Inflammatory macrophage treated with lipopolysaccharide for 1 hour (primary cell): ENCODE data around the gene FAM114A2.
"Not testable (repeated sequence)": the region's sequence is repeated elsewhere in the genome, so short reads cannot be mapped to it uniquely, and the experiment has no call there.

Experiments used
- DNase-seq, 2 donors: peaks; one replicate each; pipeline ENCODE4 v3.0.0-alpha.2; 2020 to 2022

The FAM114A2 gene

GRCh38 chr5:154046486-154046885, 7.8 kb upstream of the FAM114A2 start:
- DNase-seq, result no peak

GRCh38 chr5:154044581-154044980, 5.9 kb upstream of the FAM114A2 start:
- DNase-seq, result no peak

GRCh38 chr5:154044099-154044498, 5.4 kb upstream of the FAM114A2 start:
- DNase-seq, result no peak

DNA sequence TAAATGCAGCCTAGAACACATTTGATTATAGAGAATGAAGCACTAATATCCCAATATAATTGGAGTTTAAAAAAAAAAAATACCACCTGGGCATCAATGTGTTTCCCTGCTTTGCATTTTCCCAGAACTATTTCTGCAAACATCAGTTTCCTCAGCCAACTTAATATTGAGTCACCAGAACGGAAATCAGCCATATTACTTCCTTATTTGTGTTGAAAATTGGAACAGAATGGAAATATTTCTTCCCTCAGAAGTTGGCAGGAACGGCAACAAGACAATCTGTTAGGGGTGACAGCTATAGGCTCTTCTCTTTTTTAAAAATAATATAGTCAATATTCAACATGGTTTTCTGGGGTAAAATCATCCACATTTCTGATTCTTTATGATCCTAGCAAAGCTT, 4.1 kb upstream of the FAM114A2 start:
- peak; percentile 65 to 77 for DNase-seq

GRCh38 chr5:154039458-154039829, 734 bp upstream of the FAM114A2 start:
- no peak for DNase-seq

GRCh38 chr5:154038261-154038706, 426 bp downstream of the FAM114A2 start:
- peak; percentile 18 to 26 for DNase-seq

- DNase-seq, result no peak
Measured at GRCh38 chr5:154034944-154035343, 3.8 kb downstream of the FAM114A2 start.

GRCh38 chr5:154031937-154032489, 6.7 kb downstream of the FAM114A2 start:
- no peak for DNase-seq

DNA sequence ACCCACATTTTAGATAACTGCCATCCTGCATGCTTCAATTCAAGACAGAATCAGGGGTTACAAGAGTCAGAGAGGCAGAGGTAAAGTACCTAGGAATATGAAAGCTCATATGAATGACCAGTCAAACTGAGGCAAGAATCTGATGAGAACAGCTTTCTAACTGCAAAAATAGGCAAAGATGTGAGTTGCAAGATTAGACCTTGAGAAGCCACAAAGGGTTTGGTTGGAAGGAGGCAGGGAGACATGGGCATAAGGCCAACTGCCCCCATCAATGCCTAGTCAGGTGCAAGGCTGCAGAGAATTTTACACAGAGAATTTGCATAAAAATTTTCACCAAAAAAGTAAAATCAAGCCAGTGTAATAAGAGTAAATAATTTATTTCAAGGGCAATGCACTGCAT, 12.8 kb downstream of the FAM114A2 start:
- no peak for DNase-seq

DNA sequence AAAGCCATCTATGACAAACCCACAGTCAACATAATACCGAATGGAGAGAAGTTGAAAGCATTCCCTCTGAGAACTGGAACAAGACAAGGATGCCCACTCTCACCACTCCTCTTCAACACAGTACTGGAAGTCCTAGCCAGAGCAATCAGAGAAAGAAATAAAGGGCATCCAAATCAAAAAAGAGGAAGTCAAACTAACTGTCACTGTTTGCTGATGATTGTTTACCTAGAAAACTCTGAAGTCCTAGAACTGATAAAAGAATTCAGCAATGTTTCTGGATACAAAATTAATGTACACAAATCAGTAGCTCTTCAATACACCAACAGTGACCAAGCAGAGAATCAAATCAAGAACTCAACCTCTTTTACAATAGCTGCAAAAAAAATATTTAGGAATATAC, 19.8 kb downstream of the FAM114A2 start:
- not testable (repeated sequence) for DNase-seq

DNA sequence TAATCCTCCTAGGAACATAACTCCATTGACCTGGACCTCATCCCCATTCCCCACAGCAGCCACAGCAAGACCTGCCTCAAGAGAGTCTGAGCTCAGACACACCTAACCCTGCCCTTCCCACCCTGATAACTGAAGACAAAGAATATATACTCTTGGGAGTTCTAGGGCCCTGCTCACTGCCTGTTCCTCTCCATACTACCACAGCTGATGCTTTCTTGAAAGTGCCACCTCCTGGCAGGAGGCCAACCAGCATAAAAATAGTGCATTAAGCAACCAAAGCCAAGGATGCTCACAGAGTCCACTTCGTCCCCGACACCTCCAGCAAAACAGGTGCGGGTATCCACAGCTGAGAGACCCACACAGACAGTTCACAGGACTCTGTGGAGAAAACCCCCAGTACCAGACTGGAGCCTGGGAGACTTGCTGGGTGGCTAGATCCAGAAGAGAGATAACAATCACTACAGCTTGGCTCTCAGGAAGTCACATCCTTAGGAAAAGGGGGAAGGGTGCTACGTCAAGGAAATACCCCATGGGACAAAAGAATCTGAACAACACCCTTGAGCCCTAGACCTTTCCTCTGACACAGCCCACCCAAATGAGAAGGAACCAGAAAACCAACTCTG, 23.5 kb downstream of the FAM114A2 start:
- DNase-seq, result no peak

DNA sequence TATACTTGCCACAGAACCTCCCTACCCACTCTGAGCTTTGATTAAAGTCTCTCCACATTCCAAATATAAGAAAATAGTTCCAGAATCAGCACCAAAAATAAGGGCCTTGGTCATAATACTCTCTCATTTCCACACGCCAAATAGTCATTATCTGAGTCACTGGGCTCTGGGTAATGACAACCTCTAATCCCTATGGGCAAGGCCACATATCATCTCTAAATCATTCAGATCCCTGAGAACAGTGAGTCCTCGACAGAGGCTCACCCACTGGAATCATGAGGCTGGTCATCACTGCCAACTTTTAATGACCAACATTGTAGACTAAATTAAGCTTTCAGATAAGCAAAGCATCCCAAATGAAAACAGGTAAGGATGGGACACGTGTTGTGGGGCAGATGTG, 28.1 kb downstream of the FAM114A2 start:
- DNase-seq, result no peak

DNA sequence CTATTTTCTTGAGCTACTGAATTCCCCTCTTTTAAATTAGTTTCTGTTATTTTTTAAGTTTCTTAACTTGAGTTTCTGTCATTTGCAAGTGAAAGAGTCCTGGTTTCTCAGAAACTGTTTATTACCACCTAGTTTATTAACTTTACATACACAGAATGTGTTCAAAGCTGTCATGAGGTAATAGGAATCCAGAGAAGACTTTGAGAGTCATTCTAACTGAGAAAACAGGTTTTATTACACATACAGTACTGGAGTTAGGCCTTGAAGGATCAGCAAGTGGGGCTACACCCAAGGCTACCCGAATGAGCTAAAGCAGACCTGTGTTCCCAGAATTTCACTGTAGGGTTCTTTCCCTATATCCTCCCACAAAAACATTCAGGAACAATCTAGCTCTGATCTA, 33.1 kb downstream of the FAM114A2 start:
- no peak for DNase-seq

GRCh38 chr5:154002511-154003020, 36.1 kb downstream of the FAM114A2 start:
- no peak for DNase-seq

DNA sequence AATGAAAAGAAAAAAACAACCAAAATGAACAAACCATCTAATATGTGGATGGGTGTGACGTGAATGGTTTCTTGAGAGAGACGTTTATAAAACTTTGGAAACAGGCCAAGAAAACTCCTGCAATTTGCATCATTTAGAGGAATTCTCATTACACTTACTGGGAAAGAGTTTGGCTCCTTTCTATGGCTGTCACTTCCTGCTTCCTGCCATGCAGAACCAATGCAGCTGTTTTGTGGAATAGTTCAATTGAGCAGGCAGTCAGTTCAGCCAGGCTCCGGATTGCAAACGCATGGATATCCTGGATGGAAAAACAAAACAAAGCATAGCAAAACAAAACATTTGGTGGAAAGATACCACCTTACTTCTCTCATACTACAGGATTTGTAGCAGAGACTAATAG, 36.6 kb downstream of the FAM114A2 start:
- DNase-seq, result no peak

- no peak for DNase-seq
Measured at GRCh38 chr5:154000703-154001102, 38.0 kb downstream of the FAM114A2 start.

- no peak for DNase-seq
Measured at GRCh38 chr5:153999995-154000394, 38.7 kb downstream of the FAM114A2 start.

DNA sequence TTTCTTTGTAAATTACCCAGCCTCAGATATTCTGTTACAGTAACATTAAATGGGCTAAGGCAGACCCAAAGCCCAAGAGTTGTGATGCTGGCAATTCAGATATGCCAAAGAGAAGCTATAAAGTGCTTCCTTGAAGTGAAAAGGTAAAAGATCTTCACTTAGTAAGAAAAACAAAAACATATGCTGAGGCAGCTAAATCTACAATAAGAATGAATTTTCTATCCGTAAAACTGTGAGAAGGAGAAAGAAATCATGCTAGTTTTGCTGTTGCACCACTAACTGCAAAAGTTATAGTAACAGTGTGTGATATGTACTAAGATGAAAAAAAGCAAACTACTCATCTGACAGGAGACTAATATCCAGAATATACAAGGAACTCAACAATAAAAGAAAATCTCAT, 39.9 kb downstream of the FAM114A2 start:
- no peak for DNase-seq

- no peak for DNase-seq
Measured at GRCh38 chr5:153998010-153998409, 40.7 kb downstream of the FAM114A2 start.

- no peak for DNase-seq
Measured at GRCh38 chr5:153991168-153991567, 47.5 kb downstream of the FAM114A2 start.

DNA sequence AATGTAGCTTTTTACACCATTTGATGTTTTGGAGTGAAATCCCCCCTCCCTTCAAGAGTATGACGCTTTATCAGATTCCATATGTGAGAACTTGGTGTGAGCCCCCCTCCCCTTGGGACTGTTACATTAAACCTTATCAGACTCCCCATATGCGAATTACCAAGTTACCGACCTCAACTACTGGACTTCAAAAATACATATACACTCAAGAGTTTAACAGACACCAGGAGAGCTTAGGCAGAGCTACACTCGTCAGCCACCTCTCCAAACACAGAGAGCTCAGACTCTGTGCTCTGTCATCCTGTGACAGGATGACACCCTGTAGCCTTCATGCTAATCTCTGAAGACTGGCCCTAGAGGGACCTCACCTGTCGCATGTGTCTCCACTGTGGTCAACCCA, 50.2 kb downstream of the FAM114A2 start:
- DNase-seq, result no peak

DNA sequence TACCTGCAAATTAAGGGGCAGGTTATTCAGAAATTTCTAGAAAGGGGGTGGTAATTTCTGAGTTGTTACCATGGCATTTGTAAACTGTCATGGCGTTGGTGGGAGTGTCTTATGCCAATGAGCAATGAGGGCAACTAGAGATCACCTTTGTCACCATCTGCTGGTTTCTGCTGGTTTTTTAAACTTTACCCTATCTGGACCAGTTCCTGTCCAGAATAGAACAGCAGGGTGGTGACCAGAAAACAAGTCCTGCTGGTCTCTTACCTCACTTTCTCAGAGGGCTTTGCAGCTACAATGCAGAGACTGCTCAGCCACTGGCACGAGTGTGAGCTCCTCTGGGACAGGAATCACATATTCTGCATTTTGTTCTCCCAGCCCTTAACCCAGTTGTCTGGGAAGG, 51.4 kb downstream of the FAM114A2 start:
- DNase-seq, result no peak

- no peak for DNase-seq
Measured at GRCh38 chr5:153985498-153985897, 53.2 kb downstream of the FAM114A2 start.

DNA sequence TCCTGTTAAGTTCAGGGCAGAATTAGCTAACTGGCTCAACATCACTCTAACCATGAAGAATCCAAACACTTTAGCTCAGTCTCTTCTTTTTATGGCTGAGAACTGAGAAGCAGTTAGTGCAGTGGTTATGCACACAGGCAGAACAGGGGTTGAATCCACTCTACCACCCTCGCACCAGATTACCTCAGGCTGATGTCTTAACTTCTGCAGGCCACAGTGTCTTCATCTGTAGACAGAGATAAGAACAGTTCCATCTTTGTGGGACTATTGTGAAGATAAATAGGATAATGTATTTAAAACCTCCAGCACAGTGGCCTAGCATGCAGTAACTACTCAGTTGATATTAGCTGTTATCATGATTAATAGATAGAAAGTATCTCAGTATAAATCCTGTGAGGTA, 54.8 kb downstream of the FAM114A2 start:
- no peak for DNase-seq
